ENCODE data around the gene ZSWIM9. TPM values are rescaled to one million over a fixed set of nuclear protein-coding genes. Genes with fewer than 3 reads are reported as not detected.
A peak's percentile ranks its signal among the peaks of the same experiment; 100 is the strongest.

Gene ZSWIM9
- total RNA-seq (2022) (16.4 and 17.4 TPM in 2 replicates), Bru-seq, nascent RNA (percentile 69 among the genes with signal in this experiment), BruChase-seq, experiment 1, labeled RNA remaining after a 6-hour chase (percentile 78 among the genes with signal in this experiment), BruChase-seq, experiment 2, labeled RNA remaining after a 2-hour chase (percentile 81 among the genes with signal in this experiment)
- long read RNA-seq, partial matches to known transcripts = 1 of 12 reads
- long read RNA-seq, other reads (novel, unspliced or antisense) = 11 of 12 reads

DNA sequence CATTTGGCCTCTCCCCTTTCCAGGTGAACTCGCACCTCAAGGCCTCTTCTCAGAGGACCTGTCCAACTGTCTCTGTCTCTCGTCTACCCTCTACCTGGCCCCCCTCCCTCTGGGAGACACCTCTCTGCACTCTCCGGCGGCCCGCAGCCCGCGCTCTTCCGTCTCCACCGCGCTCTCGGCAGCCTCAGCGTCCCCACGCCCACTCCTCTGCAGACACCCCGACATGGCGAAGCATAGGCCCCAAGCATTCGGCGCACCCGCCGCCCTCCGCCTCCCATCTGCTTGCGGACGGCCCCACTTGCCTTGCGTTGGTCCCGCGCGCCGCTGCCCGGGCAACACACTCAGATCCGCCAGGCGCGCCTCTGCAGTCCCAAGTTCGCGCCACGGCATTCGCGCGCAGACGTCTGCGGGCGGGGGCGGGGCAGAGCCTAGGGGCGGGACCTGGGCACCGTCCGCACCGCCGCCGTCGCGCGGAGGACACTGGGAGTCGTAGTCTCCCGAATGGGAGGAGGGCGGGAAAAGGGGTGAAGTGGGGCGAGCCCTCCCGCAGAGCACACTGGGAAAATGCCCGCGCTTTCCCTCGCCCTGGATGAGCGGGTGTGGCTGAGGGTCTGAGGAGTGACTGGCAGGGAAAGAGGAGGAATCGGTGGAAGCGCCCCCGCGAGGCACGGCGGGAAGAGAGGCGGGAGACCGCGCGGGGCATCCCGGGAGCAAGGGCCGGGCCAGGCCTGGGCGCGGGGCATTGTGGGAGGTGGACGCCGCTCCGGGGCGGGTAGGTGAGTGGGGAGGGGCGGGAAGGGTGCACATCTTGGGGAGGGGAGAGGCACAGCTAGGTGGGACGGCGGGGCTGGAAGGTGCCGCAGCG is at the start of gene ZSWIM9, which contains the start of gene LIG1:
Gene ZSWIM9 (plus strand): TSS at position 742 of the 865 bp plus-strand sequence. CDS start 1,123 bp downstream, outside the sequence.
Gene LIG1 (minus strand): TSS at position 406 of the 865 bp plus-strand sequence. CDS start 4,778 bp downstream, outside the sequence.
- Mint-ChIP-seq H3K4me3 (ENCODE audit: low read depth, unreplicated experiment) (peak within 1 kb of the TSS; percentile 97), H3K27ac (ENCODE audit: unreplicated experiment) (peak within 1 kb of the TSS; percentile 31), H3K36me3 (ENCODE audit: insufficient read depth, unreplicated experiment) (peaks cover 42% of the 10 kb centered on the region), H3K27me3 (ENCODE audit: unreplicated experiment) (no peaks in the 10 kb centered on the region), H3K4me1 (ENCODE audit: low read depth, unreplicated experiment) (peaks cover 11% of the 10 kb centered on the region), H3K9me3 (ENCODE audit: low read depth, unreplicated experiment) (no peaks in the 10 kb centered on the region)
- intact Hi-C loops (cut with micrococcal nuclease; ENCODE audit: unreplicated experiment) = no loop called here
- no TSS peak for BruUV-seq (replicated peaks)
- peak; percentile 98 for DNase-seq
- CTCF ChIA-PET = interaction anchor here (0.6 to 1.3 kb wide), 18 partner anchors 16 to 1861 kb away, joined by 3 to 11 read pairs (median 4); partner anchors contain the start of gene CARD8
- no peak for TF ChIP-seq CTCF (IDR thresholded peaks at IDR 0.05; ENCODE audit: unreplicated experiment)

DNA sequence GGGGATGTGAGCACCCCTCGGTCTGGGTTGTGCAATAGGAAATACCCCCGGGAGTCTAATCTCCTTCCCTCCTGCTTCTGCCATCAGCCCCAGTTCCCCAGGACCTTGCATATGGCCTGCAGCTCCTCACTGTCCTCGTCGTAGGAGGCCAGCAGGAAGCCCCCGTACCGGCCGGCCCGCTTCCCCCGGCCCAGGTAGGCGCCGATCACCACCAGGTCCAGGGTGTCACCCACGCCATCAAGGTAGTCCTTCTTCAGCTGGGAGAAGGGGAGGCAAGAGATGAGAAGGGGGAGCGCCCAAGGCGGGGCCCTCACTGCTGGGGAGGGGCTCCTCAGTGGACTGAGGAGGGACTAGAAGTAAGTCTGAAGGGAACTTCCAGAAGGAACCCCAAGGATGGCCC is 49.4 kb upstream of the ZSWIM9 start:
- DNase-seq = no peak
- intact Hi-C loops (cut with micrococcal nuclease; ENCODE audit: unreplicated experiment) = no loop called here
- CTCF ChIA-PET = no interaction called here
- Mint-ChIP-seq H3K27me3 (ENCODE audit: unreplicated experiment) (no peaks in the 10 kb centered on the region), H3K36me3 (ENCODE audit: insufficient read depth, unreplicated experiment) (peaks cover 30% of the 10 kb centered on the region), H3K4me1 (ENCODE audit: low read depth, unreplicated experiment) (peaks cover 12% of the 10 kb centered on the region), H3K9me3 (ENCODE audit: low read depth, unreplicated experiment) (no peaks in the 10 kb centered on the region), H3K4me3 (ENCODE audit: low read depth, unreplicated experiment) (no peak overlapping the region), H3K27ac (ENCODE audit: unreplicated experiment) (no peak overlapping the region)
- TF ChIP-seq CTCF (IDR thresholded peaks at IDR 0.05; ENCODE audit: unreplicated experiment) = no peak
- no TSS peak for BruUV-seq (replicated peaks)

GRCh38 chr19:48121909-48122371 is 48.5 kb upstream of the ZSWIM9 start:
- H3K27me3 Mint-ChIP-seq (ENCODE audit: unreplicated experiment) = no peaks in the 10 kb centered on the region
- H3K4me1 Mint-ChIP-seq (ENCODE audit: low read depth, unreplicated experiment) = peaks cover 12% of the 10 kb centered on the region
- intact Hi-C loops (cut with micrococcal nuclease; ENCODE audit: unreplicated experiment) = no loop called here
- DNase-seq = no peak
- no peaks in the 10 kb centered on the region for H3K9me3 Mint-ChIP-seq (ENCODE audit: low read depth, unreplicated experiment)
- no peak overlapping the region for H3K4me3 Mint-ChIP-seq (ENCODE audit: low read depth, unreplicated experiment)
- no peak overlapping the region for H3K27ac Mint-ChIP-seq (ENCODE audit: unreplicated experiment)
- BruUV-seq (replicated peaks) = no TSS peak
- H3K36me3 Mint-ChIP-seq (ENCODE audit: insufficient read depth, unreplicated experiment) = peaks cover 33% of the 10 kb centered on the region
- CTCF ChIA-PET = interaction anchor here (0.8 kb wide), 1 partner anchor 14 kb away, joined by 3 read pairs; no protein-coding TSS in a partner anchor
- TF ChIP-seq CTCF (IDR thresholded peaks at IDR 0.05; ENCODE audit: unreplicated experiment) = no peak

DNA sequence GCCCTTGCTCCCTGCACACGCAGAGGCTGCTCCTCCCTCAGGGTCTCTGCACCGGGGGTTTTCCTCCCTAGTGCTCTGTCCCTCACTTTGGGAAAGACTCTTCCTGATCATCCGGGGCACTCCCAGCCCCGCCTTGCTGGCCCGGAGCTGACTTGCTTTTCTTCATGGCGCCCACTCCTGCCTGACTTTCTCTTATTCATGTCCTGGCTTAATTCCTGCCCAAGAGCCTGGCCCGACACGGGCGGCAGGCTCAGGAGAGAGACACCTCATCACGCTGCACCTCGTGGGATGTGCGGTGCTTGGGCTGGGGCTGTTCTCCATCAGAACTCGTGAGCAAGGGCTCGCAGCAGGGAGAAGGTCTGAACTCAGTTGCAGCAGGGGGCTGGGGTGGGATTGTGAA is 48.1 kb upstream of the ZSWIM9 start:
- Mint-ChIP-seq H3K9me3 (ENCODE audit: low read depth, unreplicated experiment) (no peaks in the 10 kb centered on the region), H3K4me1 (ENCODE audit: low read depth, unreplicated experiment) (peaks cover 12% of the 10 kb centered on the region), H3K27me3 (ENCODE audit: unreplicated experiment) (no peaks in the 10 kb centered on the region), H3K4me3 (ENCODE audit: low read depth, unreplicated experiment) (no peak overlapping the region), H3K36me3 (ENCODE audit: insufficient read depth, unreplicated experiment) (peaks cover 34% of the 10 kb centered on the region), H3K27ac (ENCODE audit: unreplicated experiment) (no peak overlapping the region)
- CTCF ChIA-PET = interaction anchor here (0.8 kb wide), 1 partner anchor 13 kb away, joined by 3 read pairs; no protein-coding TSS in a partner anchor
- no TSS peak for BruUV-seq (replicated peaks)
- TF ChIP-seq CTCF (IDR thresholded peaks at IDR 0.05; ENCODE audit: unreplicated experiment) = no peak
- intact Hi-C loops (cut with micrococcal nuclease; ENCODE audit: unreplicated experiment) = no loop called here
- DNase-seq = no peak

Data from Calu3 (cell line).